HUDEP-2 (cell line): Measurements from ENCODE around the gene CC2D1A.
A peak's percentile ranks its signal among the peaks of the same experiment; 100 is the strongest.

ENCODE experiments used
- DNase-seq, 76 experiments: peaks; one replicate each; lab custom pipeline; 2025; ENCODE audit not compliant: unreplicated experiment in 76 of 76; lab: John Stamatoyannopoulos, UW

The CC2D1A gene

DNA sequence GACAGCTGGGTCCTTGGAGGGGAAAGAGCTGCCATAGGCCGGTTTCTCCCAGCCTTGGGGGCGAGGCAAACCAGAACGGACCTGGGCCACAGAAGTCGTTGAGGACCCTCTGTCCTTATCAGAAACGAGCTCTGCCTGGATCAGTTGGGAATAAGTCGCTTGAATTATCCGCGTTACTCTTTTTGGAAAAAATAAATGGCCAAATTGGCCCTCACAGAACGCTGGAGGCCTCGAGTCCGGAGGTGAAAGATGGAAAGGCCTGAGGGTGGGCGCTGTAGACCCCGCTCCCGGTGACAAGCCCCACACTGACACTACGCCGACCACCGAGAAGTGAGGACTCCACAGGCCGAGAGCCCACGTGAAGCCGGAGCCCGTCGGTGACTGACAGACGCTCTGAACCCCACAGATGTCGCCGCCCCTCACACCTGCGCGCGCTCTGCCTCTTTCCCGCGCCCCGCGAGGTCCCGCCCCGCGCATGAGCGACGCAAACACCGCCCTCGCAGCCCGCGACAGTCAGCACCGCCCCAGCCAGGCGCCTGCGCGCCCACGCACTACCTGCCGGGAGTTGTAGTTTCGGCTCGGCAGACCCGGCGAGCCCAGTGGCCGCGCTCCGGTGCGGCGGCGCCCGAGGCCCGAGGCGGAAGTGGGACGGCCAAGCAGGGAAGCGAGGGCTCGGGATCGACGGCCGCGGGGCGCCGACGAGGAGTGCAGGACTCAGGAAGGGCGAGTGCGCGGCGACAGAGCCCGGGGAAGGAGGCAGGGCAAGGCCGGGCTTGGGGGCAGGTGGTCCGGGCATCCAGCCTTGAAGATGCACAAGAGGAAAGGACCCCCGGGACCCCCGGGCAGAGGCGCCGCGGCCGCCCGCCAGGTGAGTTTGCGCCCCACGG lies at the start of gene CC2D1A, which contains the start of gene BRME1:
TSS of gene CC2D1A (plus strand) at position 568 of the 887 bp plus-strand sequence. CDS start at position 809, 241 bp downstream.
TSS of gene BRME1 (minus strand) at position 484 of the 887 bp plus-strand sequence. CDS start 1,225 bp downstream, outside the sequence.
- DNase-seq, result peak in 74 of 76 experiments; percentile 76 to 99 (median 96)

GRCh38 chr19:13856497-13856896 lies 49.5 kb upstream of the CC2D1A start:
- DNase-seq, result peak in 44 of 76 experiments; percentile 16 to 74 (median 48)

- DNase-seq, result peak in 7 of 76 experiments; percentile 15 to 38 (median 27)
These were observed 46.6 kb upstream of the CC2D1A start for GRCh38 chr19:13859361-13859880.

DNA sequence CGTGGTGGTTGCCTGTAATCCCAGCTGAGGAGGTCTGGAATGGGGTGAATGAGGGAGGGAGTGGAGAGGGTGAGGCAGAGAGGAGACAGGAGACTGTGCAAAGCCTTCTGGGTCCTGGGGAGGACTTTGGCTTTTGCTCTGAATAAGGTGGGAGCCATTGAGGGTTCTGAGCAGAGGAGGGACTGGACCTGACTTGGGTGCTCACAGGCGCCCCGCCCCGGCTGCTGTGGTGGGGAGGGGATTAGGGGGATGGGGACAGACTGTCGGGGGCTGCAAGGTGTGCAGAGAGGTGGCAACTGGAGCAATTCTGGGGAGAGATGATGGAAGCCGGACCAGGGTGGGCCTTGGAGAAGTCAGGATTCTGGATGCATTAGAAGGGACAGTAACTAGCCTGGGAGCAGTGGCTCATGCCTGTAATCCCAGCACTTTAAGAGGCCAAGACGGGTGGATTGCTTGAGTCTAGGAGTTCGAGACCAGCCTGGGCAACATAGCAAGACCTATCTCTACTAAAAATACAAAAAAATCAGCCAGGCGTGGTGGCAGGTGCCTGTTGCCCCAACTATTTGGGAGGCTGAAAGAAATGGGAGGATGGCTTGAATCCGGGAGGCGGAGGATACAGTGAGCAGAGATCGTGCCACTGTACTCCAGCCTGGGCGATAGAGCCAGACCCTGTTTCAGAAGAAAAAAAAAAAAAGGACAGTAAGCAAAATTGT lies 45.2 kb upstream of the CC2D1A start:
- no peak for DNase-seq

DNA sequence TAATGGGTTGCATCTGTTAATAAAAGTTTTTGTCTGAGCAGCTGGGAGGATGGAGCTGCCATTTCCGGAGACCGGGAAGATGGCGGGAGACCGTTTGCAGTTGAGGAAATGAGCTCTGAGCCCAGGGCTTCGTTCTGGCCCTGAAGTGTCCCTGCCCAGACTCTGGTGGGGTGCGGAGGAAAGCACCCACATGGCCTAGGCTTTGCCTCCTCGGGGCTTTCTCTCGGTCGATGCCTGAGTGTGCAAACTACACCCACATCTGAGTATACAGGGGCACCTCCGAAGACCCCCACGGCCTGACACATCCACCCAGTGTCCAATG lies 44.6 kb upstream of the CC2D1A start:
- DNase-seq, result no peak

GRCh38 chr19:13861714-13862531 lies 44.1 kb upstream of the CC2D1A start:
- peak in 72 of 76 experiments; percentile 40 to 95 (median 84) for DNase-seq

DNA sequence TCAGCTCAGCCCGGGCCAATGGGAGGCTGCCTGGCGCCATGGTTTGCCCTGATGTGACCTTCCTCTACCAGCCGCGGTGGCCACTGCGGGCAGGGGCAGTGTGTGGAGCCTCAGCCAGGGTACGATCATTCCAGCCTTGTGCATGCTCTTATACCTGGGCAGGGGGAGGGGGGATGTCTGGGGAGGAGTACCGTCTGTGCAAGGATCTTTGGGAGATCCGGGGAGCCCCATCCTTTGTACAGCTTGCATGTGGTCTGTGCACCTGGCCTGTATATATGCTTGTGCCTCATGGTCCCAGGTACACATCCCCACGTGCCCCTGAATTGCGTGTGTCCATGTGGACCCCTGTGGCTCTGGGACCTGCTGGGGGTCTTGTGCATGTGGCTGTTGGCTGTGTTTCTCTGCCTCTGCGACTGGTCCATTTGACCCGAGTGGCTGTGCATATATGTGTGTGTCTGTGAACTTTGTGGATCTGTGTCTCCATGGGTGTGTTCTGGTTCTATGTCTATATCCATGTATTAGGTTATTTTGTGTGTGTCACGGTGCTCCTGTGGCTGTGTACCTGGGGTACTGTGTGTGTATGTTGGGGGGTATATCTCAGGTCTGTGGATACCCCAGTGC lies 41.8 kb upstream of the CC2D1A start:
- DNase-seq, result no peak

- no peak for DNase-seq
These were observed 41.1 kb upstream of the CC2D1A start for GRCh38 chr19:13864667-13865570.

DNA sequence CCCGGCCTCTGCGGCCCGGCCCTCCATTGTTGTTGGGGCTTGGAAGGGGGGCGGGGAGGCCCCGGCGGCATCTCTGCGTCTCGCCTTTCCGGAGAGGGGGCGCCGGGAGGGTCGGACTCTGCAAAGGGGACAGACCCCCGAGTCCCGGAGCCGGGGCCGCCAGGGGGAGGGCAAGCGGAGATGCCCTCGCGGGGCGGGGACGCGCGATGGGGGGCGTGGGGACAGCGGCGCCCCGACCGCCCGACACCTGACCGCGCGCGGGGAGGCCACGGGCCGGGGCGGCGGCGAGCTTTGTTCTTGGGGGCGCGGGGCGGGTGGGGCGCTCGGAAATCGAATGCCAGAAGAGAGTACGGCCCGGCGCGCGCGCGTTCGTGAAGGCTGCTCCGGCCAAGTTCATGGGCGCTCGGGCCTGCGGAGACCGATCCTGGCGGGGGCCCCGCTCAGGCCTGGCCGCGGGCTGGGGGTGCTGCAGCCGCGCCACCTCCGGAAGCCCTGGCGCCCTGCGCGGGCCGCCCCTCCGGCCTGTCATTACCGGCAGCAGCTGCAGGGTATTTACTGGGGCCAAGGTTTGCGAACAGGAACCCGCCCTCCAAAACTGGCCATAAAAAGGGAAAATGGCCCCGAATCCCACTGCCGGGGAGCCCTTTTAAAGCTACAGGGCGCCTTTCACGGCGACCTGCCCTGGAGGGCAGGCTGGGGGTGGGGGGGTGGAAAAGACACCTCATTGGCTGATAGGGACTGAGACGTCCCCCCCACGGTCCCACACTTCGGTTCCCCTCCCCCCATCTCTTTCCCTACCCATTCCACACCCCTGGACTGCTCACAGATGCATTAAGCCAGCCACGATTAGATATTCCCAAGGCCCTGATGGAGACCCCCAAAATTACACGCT lies 40.2 kb upstream of the CC2D1A start:
- no peak for DNase-seq

GRCh38 chr19:13866463-13867046 lies 39.4 kb upstream of the CC2D1A start:
- no peak for DNase-seq

DNA sequence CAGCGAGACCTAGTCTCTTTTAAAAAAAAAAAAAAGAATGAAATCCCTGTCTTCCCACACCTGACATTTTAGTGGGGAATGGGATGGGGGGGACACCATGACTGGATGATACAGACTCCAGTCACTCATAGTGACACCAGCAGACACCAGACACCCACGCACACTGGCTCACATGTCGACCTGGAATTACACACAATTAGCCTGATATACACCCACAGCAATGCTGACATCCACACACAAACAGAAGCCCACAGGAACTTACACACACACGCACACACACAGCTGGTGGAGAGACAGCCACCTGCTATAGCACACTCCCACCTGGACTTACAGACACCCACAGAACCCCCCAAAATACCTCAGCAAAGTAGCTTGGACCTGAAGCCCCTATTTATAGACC lies 37.3 kb upstream of the CC2D1A start:
- no peak for DNase-seq

GRCh38 chr19:13869281-13869680 lies 36.7 kb upstream of the CC2D1A start:
- DNase-seq, result no peak

- DNase-seq, result no peak
These were observed 35.1 kb upstream of the CC2D1A start for GRCh38 chr19:13870873-13871272.

- no peak for DNase-seq
These were observed 33.7 kb upstream of the CC2D1A start for GRCh38 chr19:13872339-13872694.

GRCh38 chr19:13872695-13873389 lies 33.2 kb upstream of the CC2D1A start:
- DNase-seq, result peak in 40 of 76 experiments; percentile 17 to 86 (median 54)

DNA sequence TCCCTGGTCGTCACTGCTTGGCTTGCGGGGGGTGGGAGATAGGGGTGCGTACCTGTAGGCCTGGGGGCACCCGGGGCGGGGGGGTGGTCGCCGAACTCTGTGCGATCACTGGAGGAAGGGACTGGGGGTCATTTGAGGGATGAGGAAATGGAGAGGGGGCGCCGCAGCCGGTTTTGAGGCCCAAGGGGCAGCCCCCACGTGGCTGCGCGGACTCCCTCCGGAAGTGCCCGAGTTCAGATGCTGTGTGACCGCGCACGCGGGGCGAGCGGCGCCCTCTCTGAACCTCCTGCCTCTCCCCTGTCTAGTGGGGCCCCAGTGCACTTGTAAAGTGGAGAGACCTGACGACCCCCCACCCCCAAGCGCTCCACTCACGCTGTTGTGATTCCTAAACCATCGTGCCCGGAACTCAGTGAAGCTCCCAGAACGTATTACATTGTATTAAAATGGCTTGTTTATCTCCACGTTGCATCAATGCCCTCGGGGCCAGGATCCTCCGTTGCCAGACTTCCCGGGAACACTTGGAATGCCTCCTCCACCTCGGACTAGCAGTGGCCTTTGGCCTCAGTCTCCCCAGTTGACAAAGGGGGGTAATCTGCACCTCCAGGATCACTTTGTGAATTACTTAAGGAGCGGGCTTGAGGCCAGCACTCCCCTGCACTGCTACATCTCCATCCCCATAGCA lies 32.0 kb upstream of the CC2D1A start:
- no peak for DNase-seq

GRCh38 chr19:13875824-13876223 lies 30.2 kb upstream of the CC2D1A start:
- DNase-seq, result no peak
